Uterus (tissue), 2 donors: Measurements from ENCODE around the gene ZNF441.

ENCODE experiments used
- CTCF ChIP-seq, 4 experiments: fragments of 200-600 bp in 2 of 4; fragments of 450-650 bp in 2 of 4; sonication (generic) in 2 of 4; IDR thresholded peaks; one replicate each; pipeline ENCODE4 v1.5.1; 2016 to 2019; ENCODE audit warnings: antibody characterized with exemption in 4 of 4, mild to moderate bottlenecking in 2 of 4, moderate library complexity in 1 of 4
- POLR2A ChIP-seq, 2 donors: fragments of 450-650 bp; IDR thresholded peaks; one replicate each; pipeline ENCODE4 v1.6.1; 2016; ENCODE audit warnings: antibody characterized with exemption in 2 of 2, mild to moderate bottlenecking in 1 of 2, moderate library complexity in 1 of 2

GRCh38 chr19:11787536-11787935, 20.7 kb downstream of the ZNF441 start:
- no peak for TF ChIP-seq POLR2A (IDR thresholded peaks at IDR 0.05)
- no peak for TF ChIP-seq CTCF (IDR thresholded peaks at IDR 0.05)
